H9 (cell line): ENCODE measurements around the gene AIF1L. TPM values are rescaled to one million over a fixed set of nuclear protein-coding genes. Genes with fewer than 3 reads are reported as not detected.

Experiments used
- DNase-seq: peaks from one replicate; pipeline ENCODE4 v3.0.0-alpha.2; 2017
- H2AFZ ChIP-seq: one replicate; pipeline ENCODE4 v1.6.1; 2013; ENCODE audit warnings: mild to moderate bottlenecking, low read length, control low read depth, moderate library complexity
- H2AK5ac ChIP-seq: 2 replicates; pipeline ENCODE4 v1.6.1; 2013; ENCODE audit warnings: low read length, control low read depth, mixed read lengths; ENCODE audit not compliant: insufficient read length
- H2BK120ac ChIP-seq: one replicate; pipeline ENCODE4 v1.6.1; 2013; ENCODE audit warnings: low read depth, mild to moderate bottlenecking, low read length, control low read depth, inconsistent platforms; ENCODE audit not compliant: poor library complexity, severe bottlenecking
- H2BK12ac ChIP-seq: 2 replicates; pipeline ENCODE4 v1.6.1; 2013; ENCODE audit warnings: low read length, control low read depth, mixed read lengths, low read depth; ENCODE audit not compliant: insufficient read length
- H2BK15ac ChIP-seq: 2 replicates; pipeline ENCODE4 v1.6.1; 2013; ENCODE audit warnings: low read depth, low read length, control low read depth
- H2BK20ac ChIP-seq: one replicate; pipeline ENCODE4 v1.6.1; 2013; ENCODE audit warnings: low read depth, mild to moderate bottlenecking, low read length, control low read depth, inconsistent platforms; ENCODE audit not compliant: poor library complexity, severe bottlenecking
- H2BK5ac ChIP-seq: 2 replicates; pipeline ENCODE4 v1.6.1; 2013; ENCODE audit warnings: low read length, control low read depth, mixed read lengths; ENCODE audit not compliant: insufficient read length
- H3K14ac ChIP-seq: 2 replicates; pipeline ENCODE4 v1.6.1; 2013; ENCODE audit warnings: low read length, control low read depth; ENCODE audit not compliant: insufficient read depth
- H3K18ac ChIP-seq: 2 replicates; pipeline ENCODE4 v1.6.1; 2013; ENCODE audit warnings: low read depth, mild to moderate bottlenecking, mixed read lengths, low read length, control low read depth; ENCODE audit not compliant: insufficient read length
- H3K23ac ChIP-seq: 2 replicates; pipeline ENCODE4 v1.6.1; 2013; ENCODE audit warnings: low read length, control low read depth, mixed read lengths, low read depth; ENCODE audit not compliant: insufficient read length
- H3K23me2 ChIP-seq: 2 replicates; pipeline ENCODE4 v1.6.1; 2013; ENCODE audit warnings: low read depth, mild to moderate bottlenecking, mixed read lengths, low read length, control low read depth; ENCODE audit not compliant: insufficient read length, poor library complexity, severe bottlenecking
- H3K27ac ChIP-seq: 2 replicates; pipeline ENCODE4 v1.5.1; 2013; ENCODE audit warnings: low read length, control low read depth, mixed read lengths, low read depth; ENCODE audit not compliant: insufficient read length
- H3K27me3 ChIP-seq: 2 replicates; pipeline ENCODE4 v1.6.1; 2013; ENCODE audit warnings: low read length, control low read depth, inconsistent platforms; ENCODE audit not compliant: insufficient read depth
- H3K4ac ChIP-seq: 2 replicates; pipeline ENCODE4 v1.6.1; 2013; ENCODE audit warnings: low read depth, mild to moderate bottlenecking, control low read depth, inconsistent platforms, low read length, moderate library complexity
- H3K4me1 ChIP-seq: 2 replicates; pipeline ENCODE4 v1.6.1; 2013; ENCODE audit warnings: low read length, control low read depth, inconsistent platforms; ENCODE audit not compliant: insufficient read depth
- H3K4me2 ChIP-seq: 2 replicates; pipeline ENCODE4 v1.6.1; 2013; ENCODE audit warnings: low read length, control low read depth, mixed read lengths; ENCODE audit not compliant: insufficient read length, insufficient read depth
- H3K56ac ChIP-seq: 2 replicates; pipeline ENCODE4 v1.6.1; 2013; ENCODE audit warnings: low read depth, mild to moderate bottlenecking, mixed read lengths, low read length, control low read depth; ENCODE audit not compliant: insufficient read length
- H3K79me1 ChIP-seq: 2 replicates; pipeline ENCODE4 v1.6.1; 2013; ENCODE audit warnings: low read depth, mild to moderate bottlenecking, moderate library complexity, low read length, control low read depth, inconsistent platforms; ENCODE audit not compliant: insufficient read depth, poor library complexity, severe bottlenecking
- H3K79me2 ChIP-seq: 2 replicates; pipeline ENCODE4 v1.6.1; 2013; ENCODE audit warnings: low read length, control low read depth, inconsistent platforms; ENCODE audit not compliant: insufficient read depth
- H3K9ac ChIP-seq: 2 replicates; pipeline ENCODE4 v1.6.1; 2013; ENCODE audit warnings: low read length, control low read depth, mixed read lengths; ENCODE audit not compliant: insufficient read length; ENCODE audit errors: extremely low read depth
- H3K9me3 ChIP-seq: one replicate; pipeline ENCODE4 v1.6.1; 2013; ENCODE audit warnings: low read depth, low read length, inconsistent platforms; ENCODE audit not compliant: control insufficient read depth
- H3T11ph ChIP-seq: one replicate; pipeline ENCODE4 v1.6.1; 2013; ENCODE audit warnings: mild to moderate bottlenecking, low read length, control low read depth, inconsistent platforms
- H4K20me1 ChIP-seq: one replicate; pipeline ENCODE4 v1.6.1; 2013; ENCODE audit not compliant: control insufficient read depth, insufficient read length, insufficient read depth
- H4K5ac ChIP-seq: 2 replicates; pipeline ENCODE4 v1.6.1; 2013; ENCODE audit warnings: low read depth, mild to moderate bottlenecking, mixed read lengths, low read length, control low read depth; ENCODE audit not compliant: insufficient read length
- H4K8ac ChIP-seq: replicated peaks from 2 replicates; pipeline ENCODE4 v1.6.1; 2013; ENCODE audit warnings: low read length, control low read depth, mixed read lengths, low read depth; ENCODE audit not compliant: insufficient read length
- H4K91ac ChIP-seq: 2 replicates; pipeline ENCODE4 v1.6.1; 2013; ENCODE audit warnings: low read depth, mild to moderate bottlenecking, moderate library complexity, mixed read lengths, low read length, control low read depth; ENCODE audit not compliant: insufficient read length
- H3K27ac Mint-ChIP-seq, 3 experiments: 2 replicates in 2 of 3; 3 replicates in 1 of 3; pipeline ENCODE4 v1.8.0; 2020 to 2021; ENCODE audit warnings: mixed read lengths in 3 of 3, mild to moderate bottlenecking in 1 of 3, moderate library complexity in 1 of 3
- H3K27me3 Mint-ChIP-seq: 2 replicates; pipeline ENCODE4 v1.8.0; 2021; ENCODE audit warnings: low read depth, mild to moderate bottlenecking, moderate library complexity, mixed read lengths
- H3K36me3 Mint-ChIP-seq, 3 experiments: 2 replicates in 2 of 3; 3 replicates in 1 of 3; pipeline ENCODE4 v1.8.0; 2020 to 2021; ENCODE audit warnings: low read depth in 3 of 3, mixed read lengths in 3 of 3; ENCODE audit not compliant: insufficient read depth in 1 of 3
- H3K4me1 Mint-ChIP-seq, 2 experiments: 2 replicates each; pipeline ENCODE4 v1.8.0; 2020; ENCODE audit warnings: mixed read lengths in 2 of 2
- H3K4me3 Mint-ChIP-seq, 2 experiments: 2 replicates in 1 of 2; 3 replicates in 1 of 2; pipeline ENCODE4 v1.8.0; 2020 to 2021; ENCODE audit warnings: mild to moderate bottlenecking in 2 of 2, mixed read lengths in 2 of 2, moderate library complexity in 1 of 2
- H3K9me3 Mint-ChIP-seq, 2 experiments: 2 replicates in 1 of 2; 3 replicates in 1 of 2; pipeline ENCODE4 v1.8.0; 2020; ENCODE audit warnings: mild to moderate bottlenecking in 2 of 2, mixed read lengths in 2 of 2, moderate library complexity in 1 of 2
- WGBS: extraction: QIAGEN DNeasy Blood & Tissue Kit; methylation state at CpG from one replicate; pipeline ENCODE4 v1.1.7; 2013; ENCODE audit warnings: missing lambda C conversion rate, low lambda C conversion rate, mixed read lengths; ENCODE audit not compliant: insufficient read length; ENCODE audit errors: extremely low coverage; 5-methylcytosine and 5-hydroxymethylcytosine counted together
- total RNA-seq: library from RNA; stranded (reverse); gene quantifications from 2 replicates; pipeline ENCODE4 v1.2.1, GENCODE V29; 2021
- TF ChIP-seq, protein P1 (sequence below): fragments of 200-600 bp; sonication (generic); conservative IDR thresholded peaks from 3 replicates; pipeline ENCODE4 v1.8.0; 2021; ENCODE audit warnings: antibody characterized with exemption, mild to moderate bottlenecking

AIF1L gene
- total RNA-seq, 1 experiment from 2014 or later = 122 TPM

DNA sequence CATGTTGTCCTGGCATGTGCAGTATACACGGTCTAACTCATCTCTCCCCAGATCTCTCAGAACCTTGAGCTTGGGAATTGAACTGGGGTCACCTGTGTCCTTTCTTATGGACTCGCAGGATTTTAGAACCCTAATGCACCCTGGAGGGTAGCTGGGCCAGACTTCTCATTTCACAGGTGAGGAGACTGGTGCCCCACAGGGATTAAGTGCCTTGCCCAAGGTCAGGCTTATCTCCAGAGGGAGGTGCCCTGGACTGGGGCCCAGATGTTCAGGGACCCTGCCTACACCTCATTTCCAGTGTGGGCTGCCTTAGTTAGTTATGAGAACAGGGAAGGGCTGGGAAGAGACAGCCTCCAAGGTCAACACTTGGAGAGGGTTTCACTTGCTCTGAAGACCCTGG, 25.0 kb downstream of the AIF1L start:
- H3K23ac ChIP-seq = no peak overlapping the region
- H3K56ac ChIP-seq = no peak overlapping the region
- H3K27me3 ChIP-seq = no peaks in the 10 kb centered on the region
- H2BK20ac ChIP-seq = no peak overlapping the region
- H2BK120ac ChIP-seq = no peak overlapping the region
- no peaks in the 10 kb centered on the region; a peak in 1 of 5 replicates for H3K9me3 Mint-ChIP-seq
- H3K27me3 Mint-ChIP-seq = no peaks in the 10 kb centered on the region
- no CpG with 5 or more reads among the region's 2 CpGs for WGBS
- H4K5ac ChIP-seq = no peak overlapping the region
- H3K36me3 Mint-ChIP-seq = peaks cover 26 to 59% (median 53%) of the 10 kb centered on the region in 3 experiments
- H2BK15ac ChIP-seq = no peak overlapping the region
- no peak overlapping the region for H2BK5ac ChIP-seq
- H4K91ac ChIP-seq = no peak overlapping the region
- H3K4me3 Mint-ChIP-seq = no peak overlapping the region
- H2AK5ac ChIP-seq = no peak overlapping the region
- H3K79me2 ChIP-seq = peaks cover 6% of the 10 kb centered on the region; the same call in 1 of the 2 replicates
- no peaks in the 10 kb centered on the region for H3K9me3 ChIP-seq
- H3K4ac ChIP-seq = no peak overlapping the region
- no peaks in the 10 kb centered on the region for H3K4me1 ChIP-seq
- H4K20me1 ChIP-seq = no peaks in the 10 kb centered on the region
- H3K18ac ChIP-seq = no peak overlapping the region
- no peak overlapping the region for H3K27ac Mint-ChIP-seq
- H3K4me2 ChIP-seq = no peak overlapping the region
- H4K8ac ChIP-seq = no peak overlapping the region
- no peak overlapping the region for H2BK12ac ChIP-seq
- DNase-seq = no peak
- no peak overlapping the region for H3K9ac ChIP-seq
- H3K79me1 ChIP-seq = peaks cover 4% of the 10 kb centered on the region
- TF ChIP-seq, protein P1, sequence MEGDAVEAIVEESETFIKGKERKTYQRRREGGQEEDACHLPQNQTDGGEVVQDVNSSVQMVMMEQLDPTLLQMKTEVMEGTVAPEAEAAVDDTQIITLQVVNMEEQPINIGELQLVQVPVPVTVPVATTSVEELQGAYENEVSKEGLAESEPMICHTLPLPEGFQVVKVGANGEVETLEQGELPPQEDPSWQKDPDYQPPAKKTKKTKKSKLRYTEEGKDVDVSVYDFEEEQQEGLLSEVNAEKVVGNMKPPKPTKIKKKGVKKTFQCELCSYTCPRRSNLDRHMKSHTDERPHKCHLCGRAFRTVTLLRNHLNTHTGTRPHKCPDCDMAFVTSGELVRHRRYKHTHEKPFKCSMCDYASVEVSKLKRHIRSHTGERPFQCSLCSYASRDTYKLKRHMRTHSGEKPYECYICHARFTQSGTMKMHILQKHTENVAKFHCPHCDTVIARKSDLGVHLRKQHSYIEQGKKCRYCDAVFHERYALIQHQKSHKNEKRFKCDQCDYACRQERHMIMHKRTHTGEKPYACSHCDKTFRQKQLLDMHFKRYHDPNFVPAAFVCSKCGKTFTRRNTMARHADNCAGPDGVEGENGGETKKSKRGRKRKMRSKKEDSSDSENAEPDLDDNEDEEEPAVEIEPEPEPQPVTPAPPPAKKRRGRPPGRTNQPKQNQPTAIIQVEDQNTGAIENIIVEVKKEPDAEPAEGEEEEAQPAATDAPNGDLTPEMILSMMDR = no peak
- no peak overlapping the region for H3T11ph ChIP-seq
- no peak overlapping the region for H3K27ac ChIP-seq
- no peak overlapping the region for H3K14ac ChIP-seq
- H2AFZ ChIP-seq = no peak overlapping the region
- peaks cover 10% of the 10 kb centered on the region for H3K23me2 ChIP-seq
- peaks cover 9 to 10% of the 10 kb centered on the region in 2 experiments for H3K4me1 Mint-ChIP-seq
